K562 (cell line): ENCODE data around the gene GRIN1. TPM values are rescaled to one million over a fixed set of nuclear protein-coding genes. Genes with fewer than 3 reads are reported as not detected.

ENCODE experiments used
- HMGN3 ChIP-seq: IDR thresholded peaks from 2 replicates; pipeline ENCODE4 v1.6.1; 2011; ENCODE audit warnings: borderline replicate concordance, low read depth, mild to moderate bottlenecking, mixed read lengths, low read length; ENCODE audit not compliant: insufficient read length; ENCODE audit errors: extremely low read depth
- SMARCB1 ChIP-seq: IDR thresholded peaks from 2 replicates; pipeline ENCODE4 v1.6.1; 2011; ENCODE audit warnings: improper control_type of control experiment, low read depth; ENCODE audit not compliant: insufficient read length
- polyA plus RNA-seq, 8 experiments: library from polyadenylated mRNA; depleted of rRNA in 4 of 8; stranded (reverse) in 5 of 8; unstranded in 3 of 8; fragments of >200 nt; fragmentation: Nextera tagmentation in 2 of 8; fragmentation: Illumina TruSeq in 1 of 8; extraction: Ambion mirVana in 2 of 8; extraction: Trizol in 1 of 8; gene quantifications; 2 replicates each; pipeline versions ENCODE4 v1.2.1 to v1.2.3, GENCODE V29; 2011 to 2014; ENCODE audit warnings: inconsistent platforms in 1 of 8, missing spikeins in 1 of 8
- total RNA-seq, 7 experiments: library from RNA; depleted of rRNA in 6 of 7; stranded (reverse); fragments of >200 nt in 6 of 7; fragmentation: Illumina TruSeq in 2 of 7; extraction: Trizol in 2 of 7; gene quantifications; 2 replicates each; pipeline versions ENCODE4 v1.2.1 to v1.2.3, GENCODE V29; 2011 to 2021; ENCODE audit warnings: low replicate concordance in 1 of 7
- TF ChIP-seq, protein P1 (sequence below), 3 experiments: fragments of 200-800 bp in 1 of 3; sonication (Bioruptor generic) in 1 of 3; sonication (generic) in 1 of 3; formaldehyde crosslinking in 1 of 3; IDR thresholded peaks; 2 replicates each; pipeline versions ENCODE4 v1.6.1 to v1.8.0; 2016 to 2022; ENCODE audit warnings: mild to moderate bottlenecking in 2 of 3, missing compliant biosample characterization in 2 of 3, missing genetic modification characterization in 2 of 3, missing genetic modification reagents in 1 of 3
- TF ChIP-seq, protein P2 (sequence below): sonication (generic); formaldehyde crosslinking; IDR thresholded peaks from 2 replicates; pipeline ENCODE4 v1.9.0; 2022; ENCODE audit warnings: mild to moderate bottlenecking, missing genetic modification reagents
- TF ChIP-seq, protein P3 (sequence below): fragments of 250-450 bp; sonication (Bioruptor Pico); IDR thresholded peaks from 2 replicates; pipeline ENCODE4 v1.5.0; 2021
- TF ChIP-seq, protein P4 (sequence below), 2 experiments: fragments of 450-650 bp in 1 of 2; sonication (generic) in 1 of 2; formaldehyde crosslinking in 1 of 2; IDR thresholded peaks in 1 of 2; conservative IDR thresholded peaks in 1 of 2; 2 replicates each; pipeline versions ENCODE4 v1.6.1 to v1.8.1; 2016 to 2023; ENCODE audit warnings: mild to moderate bottlenecking in 2 of 2, moderate library complexity in 2 of 2, inconsistent platforms in 1 of 2, missing genetic modification reagents in 1 of 2
- TF ChIP-seq, protein P5 (sequence below): sonication (generic); formaldehyde crosslinking; IDR thresholded peaks from 2 replicates; pipeline ENCODE4 v1.8.1; 2023; ENCODE audit warnings: mild to moderate bottlenecking, missing genetic modification reagents

The GRIN1 gene
- total and polyA plus RNA-seq, 9 of the 15 experiments (the other 6 are each of a cell fraction or from before 2014, with no cell fraction given) = 0.03 to 0.35 (median 0.16) TPM; not detected in 6

DNA sequence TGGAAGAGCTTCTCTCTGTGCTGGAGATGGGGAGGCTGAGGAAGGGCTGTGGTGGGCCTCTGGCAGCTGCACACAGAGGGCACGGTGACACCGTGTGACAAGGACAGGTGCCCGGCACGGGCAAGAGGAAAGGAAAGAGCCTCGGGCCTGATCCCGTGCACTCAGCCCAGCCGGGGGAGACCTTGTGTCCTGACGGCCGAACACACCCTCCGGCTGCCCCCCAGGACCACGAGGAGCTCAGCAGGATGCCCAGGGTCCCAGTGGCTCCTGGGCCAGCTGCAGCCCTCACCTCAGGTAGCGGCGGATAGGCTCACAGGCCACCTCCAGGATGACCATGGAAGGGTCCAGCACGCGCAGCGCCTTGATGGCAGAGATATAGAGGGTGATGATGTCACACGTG, 43.9 kb downstream of the GRIN1 start (continued):
- TF ChIP-seq, protein P1, sequence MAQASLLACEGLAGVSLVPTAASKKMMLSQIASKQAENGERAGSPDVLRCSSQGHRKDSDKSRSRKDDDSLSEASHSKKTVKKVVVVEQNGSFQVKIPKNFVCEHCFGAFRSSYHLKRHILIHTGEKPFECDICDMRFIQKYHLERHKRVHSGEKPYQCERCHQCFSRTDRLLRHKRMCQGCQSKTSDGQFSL (CRISPR knock-in tag; IDR thresholded peaks at IDR 0.05) = no peak
- TF ChIP-seq, protein P1 (tag; IDR thresholded peaks at IDR 0.05) = no peak
- TF ChIP-seq, protein P2, sequence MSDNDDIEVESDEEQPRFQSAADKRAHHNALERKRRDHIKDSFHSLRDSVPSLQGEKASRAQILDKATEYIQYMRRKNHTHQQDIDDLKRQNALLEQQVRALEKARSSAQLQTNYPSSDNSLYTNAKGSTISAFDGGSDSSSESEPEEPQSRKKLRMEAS (CRISPR knock-in tag) = no peak
- TF ChIP-seq, protein P3, sequence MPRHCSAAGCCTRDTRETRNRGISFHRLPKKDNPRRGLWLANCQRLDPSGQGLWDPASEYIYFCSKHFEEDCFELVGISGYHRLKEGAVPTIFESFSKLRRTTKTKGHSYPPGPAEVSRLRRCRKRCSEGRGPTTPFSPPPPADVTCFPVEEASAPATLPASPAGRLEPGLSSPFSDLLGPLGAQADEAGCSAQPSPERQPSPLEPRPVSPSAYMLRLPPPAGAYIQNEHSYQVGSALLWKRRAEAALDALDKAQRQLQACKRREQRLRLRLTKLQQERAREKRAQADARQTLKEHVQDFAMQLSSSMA (CRISPR knock-in tag) = no peak
- TF ChIP-seq, protein P4, sequence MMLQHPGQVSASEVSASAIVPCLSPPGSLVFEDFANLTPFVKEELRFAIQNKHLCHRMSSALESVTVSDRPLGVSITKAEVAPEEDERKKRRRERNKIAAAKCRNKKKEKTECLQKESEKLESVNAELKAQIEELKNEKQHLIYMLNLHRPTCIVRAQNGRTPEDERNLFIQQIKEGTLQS (IDR thresholded peaks at IDR 0.05) = 0 out of 2 replicates have a peak, but pooled peaks have one; percentile 13
- TF ChIP-seq, protein P4 (CRISPR knock-in tag; conservative IDR thresholded peaks at IDR 0.05) = no peak
- TF ChIP-seq, protein P5, sequence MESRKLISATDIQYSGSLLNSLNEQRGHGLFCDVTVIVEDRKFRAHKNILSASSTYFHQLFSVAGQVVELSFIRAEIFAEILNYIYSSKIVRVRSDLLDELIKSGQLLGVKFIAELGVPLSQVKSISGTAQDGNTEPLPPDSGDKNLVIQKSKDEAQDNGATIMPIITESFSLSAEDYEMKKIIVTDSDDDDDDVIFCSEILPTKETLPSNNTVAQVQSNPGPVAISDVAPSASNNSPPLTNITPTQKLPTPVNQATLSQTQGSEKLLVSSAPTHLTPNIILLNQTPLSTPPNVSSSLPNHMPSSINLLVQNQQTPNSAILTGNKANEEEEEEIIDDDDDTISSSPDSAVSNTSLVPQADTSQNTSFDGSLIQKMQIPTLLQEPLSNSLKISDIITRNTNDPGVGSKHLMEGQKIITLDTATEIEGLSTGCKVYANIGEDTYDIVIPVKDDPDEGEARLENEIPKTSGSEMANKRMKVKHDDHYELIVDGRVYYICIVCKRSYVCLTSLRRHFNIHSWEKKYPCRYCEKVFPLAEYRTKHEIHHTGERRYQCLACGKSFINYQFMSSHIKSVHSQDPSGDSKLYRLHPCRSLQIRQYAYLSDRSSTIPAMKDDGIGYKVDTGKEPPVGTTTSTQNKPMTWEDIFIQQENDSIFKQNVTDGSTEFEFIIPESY (CRISPR knock-in tag) = peak; percentile 58; the same call in 1 of the 2 replicates
- TF ChIP-seq HMGN3 (peak; percentile 25), SMARCB1 (no peak)
